IPS-18c (cell line): ENCODE measurements around the gene FIGNL2.
A peak's percentile ranks its signal among the peaks of the same experiment; 100 is the strongest.
"Not testable (repeated sequence)": the region's sequence is repeated elsewhere in the genome, so short reads cannot be mapped to it uniquely, and the experiment has no call there.

ENCODE experiments used
- H3K4me3 ChIP-seq: 2 replicates; pipeline ENCODE4 v1.7.0; 2013; ENCODE audit warnings: low read depth, mild to moderate bottlenecking, low read length, moderate library complexity; ENCODE audit not compliant: insufficient read depth
- H3K9me3 ChIP-seq: one replicate; pipeline ENCODE4 v1.6.1; 2013; ENCODE audit warnings: mild to moderate bottlenecking, low read length, moderate library complexity; ENCODE audit not compliant: control insufficient read depth, insufficient read depth

Gene FIGNL2

DNA sequence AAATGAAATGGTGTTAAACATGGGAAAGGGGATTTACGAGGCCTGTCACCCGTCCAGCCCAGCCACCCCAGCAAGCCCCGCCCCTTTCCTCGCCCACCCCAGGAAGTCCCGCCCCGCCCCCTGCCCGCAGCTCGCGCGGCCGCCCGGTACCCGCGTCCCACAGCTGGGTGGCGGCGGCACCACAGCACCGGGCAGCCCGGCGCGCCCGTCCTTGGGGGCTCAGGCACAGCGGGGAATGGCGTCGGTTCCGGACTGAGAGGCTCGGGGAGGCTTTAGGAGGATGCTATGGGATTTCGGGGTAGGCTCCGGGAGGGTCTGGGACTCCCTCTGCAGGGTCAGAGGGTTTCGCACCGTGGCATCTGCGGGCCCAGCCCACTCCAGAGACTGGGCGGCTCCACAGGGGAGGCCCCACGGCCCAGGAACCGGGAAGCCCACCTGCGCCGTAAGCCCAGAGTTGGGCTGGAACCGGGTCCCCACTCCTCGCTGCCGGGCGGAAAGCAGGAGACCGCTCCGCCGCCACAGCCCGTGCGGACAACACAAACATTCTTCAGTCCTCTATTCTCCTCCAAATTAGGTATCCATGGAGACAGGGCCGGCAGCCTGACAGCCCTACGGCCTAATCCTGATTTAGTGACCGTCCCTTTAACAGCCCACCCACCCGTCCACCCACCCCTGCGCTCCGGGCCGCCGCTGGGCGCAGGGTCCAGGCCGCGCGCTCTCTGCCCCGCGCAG lies 1.4 kb downstream of the FIGNL2 start:
- peak overlapping the region; percentile 78 for H3K4me3 ChIP-seq
- no peaks in the 10 kb centered on the region for H3K9me3 ChIP-seq

DNA sequence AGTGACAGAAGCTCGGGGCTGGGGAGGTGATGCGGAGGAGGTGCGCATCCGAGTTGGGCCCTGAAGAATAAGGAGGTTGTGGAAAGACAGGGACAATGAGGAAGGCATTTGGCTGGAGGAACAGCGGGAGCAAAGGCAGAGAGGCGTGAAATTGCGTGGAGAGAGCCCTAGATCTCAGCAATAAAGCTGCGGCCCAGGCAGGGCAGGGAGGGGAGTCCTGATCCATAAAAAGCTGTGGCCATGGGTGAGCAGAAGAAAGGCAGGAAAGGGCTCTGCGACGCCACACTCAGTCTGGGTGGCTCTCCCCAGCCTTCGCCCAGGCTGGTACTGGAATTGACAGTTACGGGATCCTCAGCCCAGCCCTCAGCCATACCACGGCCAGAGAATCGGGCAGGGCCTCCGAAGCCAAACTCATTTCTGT lies 2.2 kb downstream of the FIGNL2 start:
- peak overlapping the region; percentile 78 for H3K4me3 ChIP-seq
- no peaks in the 10 kb centered on the region for H3K9me3 ChIP-seq

DNA sequence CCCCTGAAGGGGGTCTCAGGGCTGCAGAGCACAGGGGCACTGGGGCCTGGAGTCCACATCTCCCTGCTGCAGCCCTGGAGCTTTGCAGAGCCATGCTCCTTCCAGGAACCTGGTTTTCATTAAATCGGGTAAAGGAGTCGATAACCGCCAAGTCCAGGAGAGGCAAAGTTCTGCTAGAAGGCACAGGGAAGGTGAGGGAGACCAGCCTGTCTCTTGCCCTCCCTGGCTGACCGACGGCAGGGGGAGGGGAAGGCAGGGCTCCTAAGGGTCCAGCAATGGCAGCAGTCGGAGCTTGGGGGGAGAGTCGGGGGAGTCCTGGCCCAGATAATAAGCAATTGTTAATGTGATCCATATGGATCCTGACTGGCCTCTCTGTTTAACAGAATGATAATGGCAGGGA lies 3.0 kb downstream of the FIGNL2 start:
- H3K9me3 ChIP-seq: no peaks in the 10 kb centered on the region
- H3K4me3 ChIP-seq: no peak overlapping the region

DNA sequence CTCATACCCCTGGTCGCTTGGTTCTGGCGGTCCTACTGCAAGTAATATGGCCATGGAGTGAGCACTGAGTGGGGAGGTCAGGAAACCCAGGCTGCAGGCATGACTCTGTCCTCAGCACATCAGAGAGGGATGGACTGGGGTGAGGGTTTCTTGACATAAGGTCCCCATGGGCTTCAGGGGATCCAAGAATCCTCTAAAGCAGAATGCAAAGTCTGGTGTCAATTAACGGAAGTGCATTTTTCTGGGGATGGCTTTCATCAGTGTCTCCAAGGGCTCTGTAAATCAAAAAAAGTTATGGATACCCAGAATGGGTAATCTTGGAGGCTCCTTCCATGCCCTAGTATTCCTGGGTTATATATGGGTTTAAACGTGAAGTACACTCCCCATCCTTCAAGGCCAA lies 3.7 kb downstream of the FIGNL2 start:
- Histone ChIP-seq H3K4me3 (no peak overlapping the region), H3K9me3 (no peaks in the 10 kb centered on the region)

DNA sequence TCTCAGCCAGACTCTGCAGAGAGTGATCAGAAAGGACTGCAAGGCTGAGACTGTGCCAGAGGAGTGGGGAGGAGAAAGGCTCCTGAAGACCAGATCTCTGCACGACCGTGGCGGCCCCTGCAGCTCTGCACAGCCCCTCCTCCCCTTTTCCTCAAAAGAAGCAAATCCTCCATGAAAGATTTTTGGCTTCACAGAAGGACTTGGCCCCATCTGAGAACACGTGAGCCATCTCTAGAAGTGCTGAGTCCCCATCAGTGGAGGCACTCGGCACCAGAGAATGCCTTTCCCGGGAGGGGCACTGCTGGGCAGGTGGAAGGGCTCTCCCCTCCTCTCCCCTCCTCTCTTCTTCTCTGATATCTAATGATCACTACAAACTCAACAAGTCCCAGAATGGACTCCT lies 6.8 kb downstream of the FIGNL2 start:
- H3K9me3 ChIP-seq: no peaks in the 10 kb centered on the region

DNA sequence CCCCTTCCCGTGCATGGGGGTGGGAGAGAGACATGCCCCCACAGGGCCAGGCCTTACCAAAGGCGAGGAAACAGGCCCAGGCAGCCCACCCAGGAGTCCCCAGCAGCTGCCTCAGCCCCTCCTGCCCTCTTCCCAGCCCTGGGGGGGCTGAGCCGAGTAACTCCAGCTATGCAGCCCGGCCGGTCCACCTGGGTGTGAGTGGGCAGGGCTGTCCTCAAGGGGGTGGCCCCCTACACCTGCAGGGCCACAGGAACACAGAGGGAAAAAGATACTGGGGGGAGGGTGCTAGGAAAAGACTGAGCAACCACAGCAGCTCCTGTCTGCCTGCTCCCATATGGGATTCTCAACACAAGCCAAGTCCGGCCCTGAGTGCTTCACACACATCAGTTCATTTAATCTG lies 7.6 kb downstream of the FIGNL2 start:
- Histone ChIP-seq H3K9me3 (no peaks in the 10 kb centered on the region), H3K4me3 (no peak overlapping the region)

More for the DNA sequence above, 6.8 kb downstream of the FIGNL2 start:
- no peak overlapping the region for H3K4me3 ChIP-seq

DNA sequence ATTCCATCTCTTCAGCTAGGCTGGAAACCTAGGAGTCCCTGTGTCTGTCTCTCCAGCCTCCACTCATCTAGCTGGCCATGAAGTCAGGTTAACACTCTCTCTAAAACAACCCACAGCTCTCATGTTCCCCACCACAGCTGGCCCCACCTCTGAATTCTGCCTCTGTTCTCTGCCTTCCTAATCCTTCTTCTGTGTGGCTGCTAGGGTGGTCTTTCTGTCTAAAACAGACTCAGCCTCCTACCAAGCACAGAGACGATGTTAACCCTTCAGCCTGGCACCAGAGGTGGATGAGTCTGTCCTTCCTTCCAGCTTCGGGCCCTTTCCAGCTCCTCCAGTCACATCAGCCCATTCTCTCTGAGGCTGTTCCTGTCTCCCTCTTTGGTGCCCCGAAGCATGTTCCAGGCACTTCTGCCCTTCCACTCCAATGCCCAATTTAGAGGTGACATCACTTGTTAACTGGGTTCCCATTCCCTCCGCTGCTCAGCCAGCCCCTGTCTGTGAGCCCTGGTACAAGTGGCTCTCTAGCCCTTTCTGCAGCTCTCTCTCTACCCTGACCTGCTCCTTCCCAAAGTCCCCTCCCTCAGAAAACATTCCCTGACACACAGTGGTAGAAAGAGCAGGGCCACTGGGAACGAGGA lies 9.1 kb downstream of the FIGNL2 start:
- H3K4me3 ChIP-seq: no peak overlapping the region
- H3K9me3 ChIP-seq: no peaks in the 10 kb centered on the region

DNA sequence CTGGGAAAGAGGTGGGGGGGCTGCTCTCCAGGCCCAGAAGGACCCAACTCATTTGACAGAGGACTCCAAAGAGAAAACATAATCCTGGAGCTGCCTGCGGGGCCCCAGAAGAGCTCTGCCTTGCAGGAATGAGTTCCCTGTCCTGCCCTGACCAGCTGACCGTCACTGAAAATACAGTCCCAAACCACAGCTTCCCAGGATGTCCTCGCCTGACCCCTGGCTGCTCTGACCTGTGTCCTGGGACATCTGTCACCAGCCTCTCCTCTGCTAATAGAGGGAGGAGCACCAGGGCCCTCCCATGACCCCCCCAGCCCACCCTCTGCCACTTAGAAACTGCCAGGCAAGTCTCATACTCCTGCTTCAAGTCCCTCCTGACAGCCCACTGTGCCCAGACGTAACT lies 9.8 kb downstream of the FIGNL2 start:
- H3K4me3 ChIP-seq: no peak overlapping the region
- no peaks in the 10 kb centered on the region for H3K9me3 ChIP-seq

DNA sequence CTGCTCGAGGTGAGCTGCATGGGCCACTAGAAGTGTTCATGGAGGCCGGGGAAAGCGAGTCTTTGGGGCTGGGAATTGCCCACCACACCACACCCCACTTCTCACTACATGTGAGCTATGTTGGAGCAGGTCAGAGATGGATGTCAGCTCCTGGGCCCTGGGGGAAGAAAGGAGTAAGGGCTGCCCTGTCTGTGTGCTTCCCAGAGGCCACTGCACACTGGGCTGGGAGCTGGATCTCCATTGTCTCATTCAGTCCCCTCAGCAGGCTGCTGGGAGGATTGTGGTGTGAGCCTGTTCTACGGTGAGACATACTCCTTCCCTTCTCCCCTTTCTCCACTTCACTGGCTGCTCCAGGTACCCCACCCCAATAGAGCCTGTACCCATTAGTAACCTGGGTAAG lies 10.5 kb downstream of the FIGNL2 start:
- Histone ChIP-seq H3K9me3 (no peaks in the 10 kb centered on the region), H3K4me3 (no peak overlapping the region)

DNA sequence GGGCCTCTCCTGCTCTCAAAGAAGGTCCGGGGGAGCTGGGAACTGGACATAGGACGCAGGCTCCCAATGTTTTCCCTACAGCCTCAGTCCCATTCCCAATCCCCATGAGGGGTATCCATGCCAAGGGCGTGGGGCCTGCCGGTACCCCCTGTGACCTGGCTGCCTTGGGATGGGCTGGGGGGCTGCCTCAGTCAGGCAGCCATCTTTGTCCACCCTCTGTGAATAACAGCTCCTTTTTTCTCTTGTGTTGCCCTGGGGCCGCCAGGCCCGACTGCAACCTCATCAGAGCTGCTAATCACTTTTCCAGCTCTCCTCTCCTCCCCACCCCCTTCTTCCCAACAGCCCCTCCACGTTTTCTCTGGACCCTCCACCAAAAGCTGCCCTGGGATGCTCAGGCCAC lies 11.2 kb downstream of the FIGNL2 start:
- H3K9me3 ChIP-seq: no peaks in the 10 kb centered on the region

DNA sequence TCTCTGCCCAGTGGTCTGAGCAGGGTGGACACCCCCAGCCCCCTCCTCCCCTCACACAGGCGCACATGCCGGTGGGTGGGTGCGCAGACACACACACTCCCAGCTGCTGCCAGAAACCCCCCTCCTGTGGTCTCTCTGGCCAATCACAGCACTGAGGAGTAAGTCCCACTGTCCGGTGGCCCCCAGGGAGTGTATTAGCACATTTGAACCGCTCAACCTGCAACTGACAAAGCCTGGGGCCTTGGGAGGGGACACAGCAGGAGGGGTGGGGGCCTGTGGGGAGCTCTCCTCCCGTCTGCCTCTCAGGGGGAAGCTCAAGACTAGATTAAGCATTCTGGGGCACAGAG lies 11.7 kb downstream of the FIGNL2 start:
- H3K4me3 ChIP-seq: no peak overlapping the region
- H3K9me3 ChIP-seq: no peaks in the 10 kb centered on the region

More for the DNA sequence above, 11.2 kb downstream of the FIGNL2 start:
- no peak overlapping the region for H3K4me3 ChIP-seq

DNA sequence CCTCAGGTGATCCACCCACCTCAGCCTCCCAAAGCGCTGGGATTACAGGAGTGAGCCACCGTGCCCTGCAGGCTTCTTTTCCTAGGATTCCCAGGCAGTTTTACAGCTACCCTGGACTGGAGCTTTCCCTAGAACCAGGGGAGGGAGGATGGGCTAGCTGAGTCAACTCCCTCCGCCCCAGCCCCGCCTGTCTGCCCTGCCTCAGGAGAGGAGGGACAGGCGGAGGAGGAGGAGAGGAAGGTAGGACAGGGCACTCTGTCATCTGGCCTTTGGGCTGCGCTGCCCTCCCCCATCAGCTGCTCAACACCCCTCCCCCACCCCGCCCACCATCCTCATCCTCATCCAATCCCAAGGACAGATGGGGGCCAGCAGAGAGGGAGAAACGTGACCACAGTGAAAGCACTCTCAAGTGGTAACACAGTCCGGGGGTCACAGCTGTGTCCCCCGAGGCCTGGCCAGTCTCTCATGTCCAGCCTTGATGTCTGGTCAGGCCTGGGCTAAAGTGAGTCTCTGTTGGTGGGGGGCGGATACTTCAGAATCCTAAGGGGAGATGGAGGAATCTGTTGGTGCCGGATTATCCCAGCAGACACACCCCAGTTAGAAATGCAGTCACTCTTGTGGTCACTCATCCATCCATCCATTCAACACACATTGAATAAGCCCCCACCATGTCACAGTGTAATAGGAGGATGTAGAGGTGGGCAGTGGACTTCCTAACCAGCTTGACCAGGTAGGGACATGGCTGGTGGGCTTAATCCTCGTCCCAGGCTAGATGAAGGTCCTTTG lies 12.3 kb downstream of the FIGNL2 start:
- Histone ChIP-seq H3K9me3 (no peaks in the 10 kb centered on the region), H3K4me3 (no peak overlapping the region)

DNA sequence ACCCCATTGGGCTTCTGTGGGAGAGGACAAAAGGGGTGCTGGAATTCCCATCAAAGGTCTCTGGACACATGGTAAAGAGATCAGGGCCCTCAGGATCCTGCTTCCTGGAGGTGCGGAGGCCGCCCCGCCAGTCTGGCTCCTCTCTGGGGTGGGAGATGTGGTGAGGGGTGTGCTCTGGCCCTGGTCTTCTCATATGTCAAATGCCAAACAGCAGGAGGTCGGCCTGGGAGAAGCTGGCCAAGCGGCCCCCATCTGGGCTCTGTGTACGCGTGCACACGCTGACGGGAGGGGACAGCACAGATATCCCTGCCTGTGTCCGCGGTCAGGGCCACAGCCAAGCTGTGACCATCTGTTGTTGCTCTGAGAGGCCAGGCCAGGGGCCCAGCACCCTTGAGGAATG lies 14.1 kb downstream of the FIGNL2 start:
- H3K4me3 ChIP-seq: no peak overlapping the region
- H3K9me3 ChIP-seq: no peaks in the 10 kb centered on the region

DNA sequence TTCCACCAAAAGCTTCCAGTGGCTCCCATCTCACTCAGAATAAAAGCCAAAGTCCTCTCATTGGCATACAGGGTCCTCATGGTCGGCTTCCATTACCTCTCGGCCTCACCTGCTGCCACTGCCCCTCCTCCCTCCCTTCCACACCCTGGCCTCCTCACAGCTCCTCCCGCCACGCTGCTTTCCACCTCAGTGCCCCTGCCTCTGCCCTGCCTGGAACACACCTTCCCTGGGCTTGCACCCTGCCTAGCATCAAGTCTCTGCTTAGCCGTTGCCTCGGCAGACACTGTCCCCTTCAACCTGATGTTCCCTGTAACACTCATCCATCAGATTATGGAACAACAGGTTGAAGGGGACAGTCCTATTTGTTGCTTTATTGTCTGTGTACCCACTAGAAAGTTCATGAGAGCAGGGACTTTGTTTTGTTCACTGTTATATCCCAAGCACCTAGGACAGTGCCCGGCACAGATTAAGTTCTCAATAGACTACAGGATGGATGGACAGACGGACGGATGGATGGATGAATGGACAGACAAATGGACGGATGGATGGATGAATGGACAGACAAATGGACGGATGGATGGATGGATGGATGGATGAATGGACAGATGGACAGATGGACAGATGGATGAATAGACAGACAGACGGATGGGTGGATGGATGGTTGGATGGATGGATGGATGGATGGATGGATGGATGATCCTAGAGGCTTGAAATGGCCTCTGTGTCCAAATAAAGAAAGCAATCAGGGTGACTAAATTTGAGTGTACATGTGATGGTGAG lies 14.9 kb downstream of the FIGNL2 start:
- Histone ChIP-seq H3K4me3 (no peak overlapping the region), H3K9me3 (no peaks in the 10 kb centered on the region)

DNA sequence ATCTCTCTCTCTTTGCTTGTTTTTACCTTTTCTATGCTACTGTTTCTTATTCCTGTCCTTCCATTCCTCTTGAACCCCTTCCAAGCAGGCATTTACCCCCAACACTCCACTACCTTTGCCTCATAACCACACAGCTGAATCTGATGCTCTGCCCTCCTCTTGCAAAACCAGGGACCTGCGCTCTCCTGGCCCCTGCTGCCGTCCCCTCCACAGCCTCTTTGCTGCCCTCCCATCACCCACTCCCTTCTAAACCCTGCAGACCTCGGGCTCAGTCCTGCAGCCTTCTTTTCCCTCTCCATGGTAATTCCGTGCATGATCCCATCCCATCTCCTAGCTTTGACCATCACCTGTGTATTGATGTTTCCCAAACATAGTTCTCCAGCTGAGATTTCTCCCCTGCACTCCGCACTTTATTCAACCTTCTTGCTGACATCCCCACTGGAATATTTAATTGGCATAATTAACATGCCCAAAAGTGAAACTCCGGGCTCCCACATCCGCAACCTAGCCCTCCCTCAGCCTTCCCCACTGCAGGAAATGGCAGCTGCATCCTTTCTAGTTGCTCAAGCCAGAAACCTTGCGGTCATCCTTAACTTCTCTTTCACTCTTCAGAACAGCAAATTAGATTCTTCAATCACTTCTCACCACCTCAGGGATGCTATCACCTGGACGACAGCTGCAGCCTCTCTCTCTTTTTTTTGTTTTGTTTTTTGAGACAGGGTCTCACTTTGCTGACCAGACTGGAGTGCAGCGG lies 16.0 kb downstream of the FIGNL2 start:
- no peak overlapping the region for H3K4me3 ChIP-seq
- H3K9me3 ChIP-seq: no peaks in the 10 kb centered on the region

DNA sequence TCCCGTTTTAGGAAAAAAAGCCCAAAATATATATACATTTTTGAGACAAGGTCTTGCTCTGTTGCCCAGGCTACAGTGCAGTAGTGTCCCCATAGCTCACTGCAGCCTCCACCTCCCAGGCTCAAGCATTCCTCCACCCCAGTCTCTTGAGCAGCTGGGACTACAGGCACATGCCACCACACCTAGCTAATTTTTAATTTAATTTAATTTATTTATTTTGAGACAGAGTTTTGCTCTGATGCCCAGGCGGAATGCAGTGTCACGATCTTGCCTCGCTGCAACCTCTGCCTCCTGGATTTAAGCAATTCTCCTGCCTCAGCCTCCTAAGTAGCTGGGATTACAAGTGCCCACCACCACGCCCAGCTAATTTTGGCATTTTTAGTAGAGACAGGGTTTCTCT lies 16.7 kb downstream of the FIGNL2 start:
- H3K9me3 ChIP-seq, H3K4me3 ChIP-seq: not testable (repeated sequence)

DNA sequence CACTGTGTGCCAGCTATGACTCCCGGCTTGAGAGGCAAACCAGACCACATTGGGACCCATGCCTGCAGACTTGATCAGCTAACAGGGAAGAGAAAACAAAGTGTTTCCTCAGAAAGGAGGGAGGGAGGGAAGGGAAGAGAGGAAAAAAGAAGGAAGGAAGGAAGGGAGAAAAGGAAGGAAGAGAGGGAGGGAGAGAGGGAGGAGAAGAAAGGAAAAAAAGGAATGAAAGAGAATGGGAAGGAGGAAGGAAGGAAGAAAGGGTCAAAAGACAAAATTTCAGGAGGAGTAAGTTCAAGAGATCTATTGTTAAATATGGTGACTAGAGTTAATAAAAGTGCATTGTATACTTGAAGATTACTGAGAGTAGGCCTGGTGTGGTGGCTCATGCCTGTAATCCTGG lies 18.9 kb downstream of the FIGNL2 start:
- Histone ChIP-seq H3K4me3 (no peak overlapping the region), H3K9me3 (no peaks in the 10 kb centered on the region)
